K562 (cell line): Measurements from ENCODE around the gene TAS2R39.

Experiments used
- AFF4 ChIP-seq: sonication (generic); formaldehyde crosslinking; IDR thresholded peaks from 2 replicates; pipeline ENCODE4 v1.8.0; 2023; ENCODE audit warnings: mild to moderate bottlenecking, missing genetic modification reagents
- BRD4 ChIP-seq: fragments of 200-600 bp; sonication (generic); IDR thresholded peaks from 2 replicates; pipeline ENCODE4 v1.6.1; 2017; ENCODE audit warnings: inconsistent platforms
- CTCF ChIP-seq, 3 experiments: IDR thresholded peaks in 2 of 3; conservative IDR thresholded peaks in 1 of 3; 2 replicates each; pipeline ENCODE4 v1.5.1; 2011 to 2012; ENCODE audit warnings: low read length in 3 of 3, mild to moderate bottlenecking in 3 of 3, control low read depth in 2 of 3, improper control_type of control experiment in 1 of 3, inconsistent platforms in 1 of 3, low read depth in 1 of 3, mixed read lengths in 1 of 3, moderate library complexity in 1 of 3; ENCODE audit not compliant: insufficient read depth in 2 of 3
- EZH2 ChIP-seq: IDR thresholded peaks from 2 replicates; pipeline ENCODE4 v1.6.1; 2012; ENCODE audit warnings: low read depth, mild to moderate bottlenecking, inconsistent platforms, low read length, borderline replicate concordance
- PREB ChIP-seq: sonication (generic); formaldehyde crosslinking; IDR thresholded peaks from 2 replicates; pipeline ENCODE4 v1.8.1; 2023; ENCODE audit warnings: mild to moderate bottlenecking, missing genetic modification reagents
- SP1 ChIP-seq: sonication (generic); formaldehyde crosslinking; IDR thresholded peaks from 2 replicates; pipeline ENCODE4 v1.8.1; 2022; ENCODE audit warnings: mild to moderate bottlenecking, missing genetic modification reagents
- TAF15 ChIP-seq: fragments of 200-400 bp; formaldehyde crosslinking; IDR thresholded peaks from 2 replicates; pipeline ENCODE4 v1.6.1; 2017; ENCODE audit warnings: mild to moderate bottlenecking, low read depth, low read length, moderate library complexity
- ZFX ChIP-seq: sonication (generic); formaldehyde crosslinking; IDR thresholded peaks from 2 replicates; pipeline ENCODE4 v1.8.0; 2022; ENCODE audit warnings: mild to moderate bottlenecking, missing genetic modification reagents, moderate library complexity
- ZNF347 ChIP-seq: fragments of 450-650 bp; formaldehyde crosslinking; IDR thresholded peaks from 2 replicates; pipeline ENCODE4 v1.4.0; 2020; ENCODE audit warnings: low read depth, mild to moderate bottlenecking, moderate library complexity
- ZNF512 ChIP-seq: IDR thresholded peaks from 2 replicates; pipeline ENCODE4 v1.6.1; 2016; ENCODE audit warnings: missing genetic modification characterization, missing compliant biosample characterization

- TF ChIP-seq PREB (CRISPR knock-in tag) (no peak), CTCF (IDR thresholded peaks at IDR 0.05 in 2 of 3, conservative IDR thresholded peaks at IDR 0.05 in 1 of 3; ENCODE audit: insufficient read depth in 2 of 3, low read depth in 1 of 3, low read length in 3 of 3) (no peak), SP1 (CRISPR knock-in tag) (no peak), ZNF347 (CRISPR knock-in tag) (no peak), AFF4 (CRISPR knock-in tag) (no peak), EZH2 (no peak), BRD4 (no peak), ZNF512 (no peak), ZFX (CRISPR knock-in tag) (no peak), TAF15 (no peak)
Observed at GRCh38 chr7:143217806-143218205, 34.6 kb downstream of the TAS2R39 start.
